Neuronal stem cell (in vitro differentiated cells): ENCODE data around the gene PPME1.

Source experiments
- DNase-seq: peaks from one replicate; pipeline ENCODE4 v3.0.0-alpha.2; 2013; ENCODE audit warnings: low spot score
- H2AFZ ChIP-seq: one replicate; pipeline ENCODE4 v1.6.1; 2013; ENCODE audit warnings: mild to moderate bottlenecking, low read length, inconsistent platforms
- H2AK5ac ChIP-seq: 2 replicates; pipeline ENCODE4 v1.6.1; 2013; ENCODE audit warnings: low read depth, mild to moderate bottlenecking, inconsistent platforms, low read length, moderate library complexity, mixed read lengths
- H2BK120ac ChIP-seq: 2 replicates; pipeline ENCODE4 v1.6.1; 2013; ENCODE audit warnings: low read depth, mild to moderate bottlenecking, inconsistent platforms, low read length, moderate library complexity, mixed read lengths
- H2BK12ac ChIP-seq: one replicate; pipeline ENCODE4 v1.6.1; 2013; ENCODE audit warnings: low read length, inconsistent platforms
- H2BK15ac ChIP-seq: 2 replicates; pipeline ENCODE4 v1.6.1; 2013; ENCODE audit warnings: mild to moderate bottlenecking, low read length, inconsistent platforms, mixed read lengths
- H2BK5ac ChIP-seq: one replicate; pipeline ENCODE4 v1.6.1; 2013; ENCODE audit warnings: inconsistent platforms, mild to moderate bottlenecking, low read length, moderate library complexity
- H3K14ac ChIP-seq: one replicate; pipeline ENCODE4 v1.6.1; 2013; ENCODE audit warnings: low read length, inconsistent platforms
- H3K18ac ChIP-seq: 2 replicates; pipeline ENCODE4 v1.6.1; 2013; ENCODE audit warnings: low read length, inconsistent platforms
- H3K23ac ChIP-seq: 2 replicates; pipeline ENCODE4 v1.6.1; 2013; ENCODE audit warnings: low read depth, mild to moderate bottlenecking, mixed read lengths, low read length, inconsistent platforms; ENCODE audit not compliant: poor library complexity
- H3K27ac ChIP-seq: replicated peaks from 3 replicates; pipeline ENCODE4 v1.5.1; 2013; ENCODE audit warnings: low read length, inconsistent platforms
- H3K27me3 ChIP-seq, 3 experiments: 2 replicates each; pipeline ENCODE4 v1.6.1; 2013; ENCODE audit warnings: low read length in 3 of 3, mild to moderate bottlenecking in 2 of 3, inconsistent platforms in 1 of 3, low read depth in 1 of 3, mixed read lengths in 1 of 3, moderate library complexity in 1 of 3; ENCODE audit not compliant: control insufficient read depth in 3 of 3, insufficient read depth in 3 of 3
- H3K36me3 ChIP-seq, 2 donors: replicated peaks in 1 of 2; 2 replicates each; pipeline ENCODE4 v1.6.1; 2013; ENCODE audit warnings: low read length in 2 of 2; ENCODE audit not compliant: control insufficient read depth in 2 of 2, insufficient read depth in 2 of 2
- H3K4ac ChIP-seq: 2 replicates; pipeline ENCODE4 v1.6.1; 2013; ENCODE audit warnings: inconsistent platforms, mild to moderate bottlenecking, low read length, moderate library complexity
- H3K4me1 ChIP-seq, 2 donors: 1 replicate in 1 of 2; 2 replicates in 1 of 2; pipeline ENCODE4 v1.6.1; 2013; ENCODE audit warnings: low read length in 2 of 2, low read depth in 1 of 2; ENCODE audit not compliant: control insufficient read depth in 2 of 2, insufficient read depth in 1 of 2
- H3K4me2 ChIP-seq: one replicate; pipeline ENCODE4 v1.6.1; 2013; ENCODE audit warnings: mild to moderate bottlenecking, low read length, inconsistent platforms; ENCODE audit not compliant: insufficient read depth, poor library complexity, severe bottlenecking
- H3K4me3 ChIP-seq, 2 donors: 2 replicates each; pipeline ENCODE4 v1.5.1; 2013; ENCODE audit warnings: low read length in 2 of 2, mild to moderate bottlenecking in 2 of 2, inconsistent platforms in 1 of 2, moderate library complexity in 1 of 2
- H3K79me1 ChIP-seq: one replicate; pipeline ENCODE4 v1.6.1; 2013; ENCODE audit warnings: low read depth, mild to moderate bottlenecking, inconsistent platforms, low read length, moderate library complexity
- H3K9ac ChIP-seq: one replicate; pipeline ENCODE4 v1.6.1; 2013; ENCODE audit warnings: mild to moderate bottlenecking, low read depth, low read length, inconsistent platforms; ENCODE audit not compliant: poor library complexity
- H3K9me3 ChIP-seq, 2 donors: replicated peaks in 1 of 2; 2 replicates each; pipeline versions ENCODE3 to v1.6.1; 2013; ENCODE audit warnings: low read length in 2 of 2, mild to moderate bottlenecking in 2 of 2, inconsistent platforms in 1 of 2, low read depth in 1 of 2, mixed read lengths in 1 of 2, moderate library complexity in 1 of 2; ENCODE audit not compliant: control insufficient read depth in 2 of 2, insufficient read depth in 1 of 2
- H4K8ac ChIP-seq: one replicate; pipeline ENCODE4 v1.6.1; 2013; ENCODE audit warnings: low read depth, mild to moderate bottlenecking, inconsistent platforms, low read length, moderate library complexity
- H4K91ac ChIP-seq: one replicate; pipeline ENCODE4 v1.6.1; 2013; ENCODE audit warnings: low read length, low read depth, mild to moderate bottlenecking, inconsistent platforms; ENCODE audit not compliant: poor library complexity
- WGBS, 2 donors: extraction: QIAGEN DNeasy Blood & Tissue Kit; methylation state at CpG; one replicate each; pipeline ENCODE4 v1.1.7; 2013; ENCODE audit warnings: missing lambda C conversion rate in 2 of 2, mixed read lengths in 1 of 2; ENCODE audit not compliant: insufficient read length in 2 of 2, insufficient replicate concordance in 1 of 2; ENCODE audit errors: extremely low coverage in 2 of 2; 5-methylcytosine and 5-hydroxymethylcytosine counted together

The PPME1 gene

DNA sequence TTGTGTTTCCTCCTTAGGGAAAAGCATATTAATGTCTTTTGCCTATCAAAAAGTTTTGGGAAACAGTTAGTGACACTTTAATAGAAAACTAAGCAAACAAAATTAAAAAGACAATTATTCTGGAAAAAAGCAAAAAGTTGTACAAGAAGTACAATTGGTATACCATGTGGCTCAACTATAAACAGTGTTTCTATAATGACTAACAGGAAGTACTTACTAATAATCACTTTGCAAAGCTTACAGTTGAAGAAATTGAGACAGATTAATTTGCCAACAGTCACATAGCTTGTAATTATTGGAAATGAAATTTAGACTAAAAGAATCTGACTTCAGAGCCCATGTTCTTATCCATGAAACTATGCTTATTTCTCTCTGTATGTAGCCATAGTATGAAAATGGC is 24.7 kb downstream of the PPME1 start:
- Histone ChIP-seq H3K27me3 (no peaks in the 10 kb centered on the region), H2BK12ac (no peak overlapping the region), H3K27ac (no peak overlapping the region), H2BK15ac (no peak overlapping the region), H4K91ac (no peak overlapping the region), H3K23ac (no peak overlapping the region), H4K8ac (no peak overlapping the region), H3K18ac (no peak overlapping the region), H3K14ac (no peak overlapping the region), H2BK5ac (no peak overlapping the region), H2AK5ac (no peak overlapping the region), H3K4ac (no peak overlapping the region), H2AFZ (no peak overlapping the region), H3K79me1 (no peaks in the 10 kb centered on the region), H3K4me3 (no peak overlapping the region), H3K9me3 (peaks cover 2 to 15% of the 10 kb centered on the region in 2 donors), H3K4me2 (no peak overlapping the region), H3K9ac (no peak overlapping the region), H2BK120ac (no peak overlapping the region), H3K4me1 (no peaks in the 10 kb centered on the region), H3K36me3 (peaks cover 0 to 9% of the 10 kb centered on the region in 2 donors)
- DNase-seq, result no peak

- Histone ChIP-seq H3K4me2 (no peak overlapping the region), H3K4me3 (no peak overlapping the region), H3K9me3 (peaks cover 0 to 15% of the 10 kb centered on the region in 2 donors), H3K9ac (no peak overlapping the region), H4K91ac (no peak overlapping the region), H3K4ac (no peak overlapping the region), H2BK120ac (no peak overlapping the region), H3K14ac (no peak overlapping the region), H3K27ac (no peak overlapping the region), H2AFZ (no peak overlapping the region), H3K36me3 (no peaks in the 10 kb centered on the region), H4K8ac (no peak overlapping the region), H3K23ac (no peak overlapping the region), H3K79me1 (no peaks in the 10 kb centered on the region), H2BK15ac (no peak overlapping the region), H2AK5ac (no peak overlapping the region), H2BK12ac (no peak overlapping the region), H2BK5ac (no peak overlapping the region), H3K18ac (no peak overlapping the region), H3K4me1 (no peaks in the 10 kb centered on the region), H3K27me3 (no peaks in the 10 kb centered on the region)
- DNase-seq, result no peak
- WGBS, 2 donors, result no CpG with 5 or more reads among the region's 2 CpGs
Measured at GRCh38 chr11:74196781-74197486, 25.8 kb downstream of the PPME1 start.

DNA sequence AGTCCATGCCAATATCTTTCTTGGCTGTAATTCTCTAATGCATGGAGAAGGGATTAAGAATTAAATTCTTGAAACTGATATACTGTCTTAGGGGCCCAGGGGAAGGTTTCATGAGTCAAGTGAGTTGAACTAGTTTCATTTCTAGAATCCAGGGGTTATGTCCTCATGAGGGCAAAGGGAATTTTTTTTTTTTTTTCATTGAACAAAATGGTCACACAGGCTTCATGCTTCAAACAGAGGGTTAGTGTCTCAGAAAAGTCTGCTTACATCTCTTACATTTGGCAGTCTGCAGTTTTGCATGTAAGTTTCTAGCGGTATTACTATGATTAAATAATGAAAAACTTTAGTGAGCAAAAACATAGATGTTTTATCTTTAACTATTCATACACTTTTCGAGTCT is 32.9 kb downstream of the PPME1 start:
- no peak overlapping the region for H3K23ac ChIP-seq
- no peak overlapping the region for H3K4me3 ChIP-seq
- no peak overlapping the region for H2BK120ac ChIP-seq
- H3K14ac ChIP-seq, result no peak overlapping the region
- H2AFZ ChIP-seq, result no peak overlapping the region
- H2BK15ac ChIP-seq, result no peak overlapping the region
- H3K9me3 ChIP-seq, result peaks cover 0 to 3% of the 10 kb centered on the region in 2 donors
- no CpG with 5 or more reads among the region's 2 CpGs for WGBS, 2 donors
- no peak overlapping the region for H3K18ac ChIP-seq
- H3K36me3 ChIP-seq, result peaks cover 3 to 52% of the 10 kb centered on the region in 2 donors
- H3K4me1 ChIP-seq, result no peaks in the 10 kb centered on the region
- no peak overlapping the region for H3K4ac ChIP-seq
- H4K8ac ChIP-seq, result no peak overlapping the region
- no peak overlapping the region for H3K27ac ChIP-seq
- no peak overlapping the region for H4K91ac ChIP-seq
- no peak overlapping the region for H3K9ac ChIP-seq
- H3K79me1 ChIP-seq, result no peaks in the 10 kb centered on the region
- H3K27me3 ChIP-seq, result no peaks in the 10 kb centered on the region
- H2BK12ac ChIP-seq, result no peak overlapping the region
- no peak overlapping the region for H2AK5ac ChIP-seq
- no peak overlapping the region for H3K4me2 ChIP-seq
- H2BK5ac ChIP-seq, result no peak overlapping the region
- DNase-seq, result no peak

- Histone ChIP-seq H4K8ac (no peak overlapping the region), H2BK120ac (no peak overlapping the region), H3K9me3 (peaks cover 0 to under 1% of the 10 kb centered on the region in 2 donors), H3K36me3 (peaks cover 3 to 59% of the 10 kb centered on the region in 2 donors), H3K27ac (no peak overlapping the region), H3K4me2 (no peak overlapping the region), H2AFZ (no peak overlapping the region), H3K14ac (no peak overlapping the region), H3K23ac (no peak overlapping the region), H2BK15ac (no peak overlapping the region), H4K91ac (no peak overlapping the region), H3K9ac (no peak overlapping the region), H3K79me1 (no peaks in the 10 kb centered on the region), H3K4me3 (no peak overlapping the region), H3K4me1 (no peaks in the 10 kb centered on the region), H3K27me3 (no peaks in the 10 kb centered on the region), H3K4ac (no peak overlapping the region), H2BK12ac (no peak overlapping the region), H2AK5ac (no peak overlapping the region), H2BK5ac (no peak overlapping the region), H3K18ac (no peak overlapping the region)
- 100% methylated on average over 1 of the region's 1 CpG; no CpG with 5 or more reads in 1 of the 2 donors for WGBS, 2 donors
- no peak for DNase-seq
Measured at GRCh38 chr11:74204701-74205100, 33.6 kb downstream of the PPME1 start.
